Thoracic aorta (tissue), 2 donors: Measurements from ENCODE around the gene AP5Z1. TPM values are rescaled to one million over a fixed set of nuclear protein-coding genes. Genes with fewer than 3 reads are reported as not detected.

Source experiments
- ATAC-seq: fragments of 150-250 bp; one replicate; pipeline ENCODE4 v1.8.0; 2017; ENCODE audit warnings: low read depth; ENCODE audit not compliant: insufficient number of reproducible peaks, low FRiP score
- DNase-seq: peaks from one replicate; pipeline ENCODE4 v3.0.0-alpha.2; 2020; ENCODE audit warnings: low spot score
- H3K27ac ChIP-seq, 2 donors: fragments of 200-600 bp; sonication (generic); 1 replicate in 1 of 2; 2 replicates in 1 of 2; pipeline ENCODE4 v1.5.1; 2016; ENCODE audit warnings: mild to moderate bottlenecking in 2 of 2, moderate library complexity in 2 of 2
- H3K27me3 ChIP-seq: fragments of 200-600 bp; sonication (generic); replicated peaks from 2 replicates; pipeline ENCODE4 v1.6.0; 2016; ENCODE audit warnings: mild to moderate bottlenecking; ENCODE audit not compliant: insufficient read depth
- H3K36me3 ChIP-seq: fragments of 200-600 bp; sonication (generic); one replicate; pipeline ENCODE4 v1.5.1; 2016
- H3K4me1 ChIP-seq, 2 donors: fragments of 200-600 bp; sonication (generic); 1 replicate in 1 of 2; 2 replicates in 1 of 2; pipeline versions ENCODE4 v1.5.1 to v1.6.0; 2016; ENCODE audit warnings: low read depth in 2 of 2, mild to moderate bottlenecking in 1 of 2; ENCODE audit not compliant: control insufficient read depth in 1 of 2
- H3K4me3 ChIP-seq: fragments of 200-600 bp; sonication (generic); 2 replicates; pipeline ENCODE4 v1.5.1; 2016; ENCODE audit warnings: mild to moderate bottlenecking
- H3K9me3 ChIP-seq: fragments of 200-600 bp; sonication (generic); 2 replicates; pipeline ENCODE4 v1.5.1; 2016
- CTCF ChIP-seq: fragments of 200-600 bp; sonication (generic); IDR thresholded peaks from one replicate; pipeline ENCODE4 v1.5.1; 2019; ENCODE audit warnings: antibody characterized with exemption
- total RNA-seq, 2 donors: library from RNA; depleted of rRNA; stranded (reverse); fragments of >200 nt; gene quantifications; one replicate each; pipeline versions ENCODE4 v1.1.0 to v1.2.3, GENCODE V29; 2016

Gene AP5Z1
- total RNA-seq, 2 donors from 2014 or later: 40.3 to 42.0 TPM

- ATAC-seq (no peak), DNase-seq (no peak)
- no peak overlapping the region for H3K4me3 ChIP-seq
- H3K27me3 ChIP-seq: no peaks in the 10 kb centered on the region
- peak overlapping the region in 1 of 2 donors; percentile 17 for H3K27ac ChIP-seq
- H3K9me3 ChIP-seq: no peaks in the 10 kb centered on the region
- no peak for TF ChIP-seq CTCF
- peaks cover 5% of the 10 kb centered on the region for H3K36me3 ChIP-seq
- peaks cover 24 to 52% of the 10 kb centered on the region in 2 donors for H3K4me1 ChIP-seq
These were observed 25.6 kb upstream of the AP5Z1 start for GRCh38 chr7:4749798-4750197.

- Histone ChIP-seq H3K9me3 (no peaks in the 10 kb centered on the region), H3K27me3 (no peaks in the 10 kb centered on the region), H3K27ac (peak overlapping the region; percentile 17 to 54), H3K36me3 (peaks cover 20% of the 10 kb centered on the region), H3K4me3 (peak overlapping the region; percentile 3), H3K4me1 (peaks cover 16 to 39% of the 10 kb centered on the region in 2 donors)
- no peak for TF ChIP-seq CTCF
- ATAC-seq (no peak), DNase-seq (no peak)
These were observed 23.9 kb upstream of the AP5Z1 start for GRCh38 chr7:4751398-4751947.

- peaks cover 40% of the 10 kb centered on the region for H3K36me3 ChIP-seq
- peaks cover 5 to 27% of the 10 kb centered on the region in 2 donors for H3K4me1 ChIP-seq
- H3K9me3 ChIP-seq: no peaks in the 10 kb centered on the region
- peak; percentile 87 for TF ChIP-seq CTCF
- no peak overlapping the region for H3K4me3 ChIP-seq
- ATAC-seq: peak; percentile 48
- no peaks in the 10 kb centered on the region for H3K27me3 ChIP-seq
- no peak for DNase-seq
- H3K27ac ChIP-seq: no peak overlapping the region
These were observed 21.6 kb upstream of the AP5Z1 start for GRCh38 chr7:4753598-4754432.

- ATAC-seq: no peak
- H3K36me3 ChIP-seq: peaks cover 47% of the 10 kb centered on the region
These were observed 20.9 kb upstream of the AP5Z1 start for GRCh38 chr7:4754433-4755010.

More at GRCh38 chr7:4754433-4755010, 20.9 kb upstream of the AP5Z1 start:
- no peak overlapping the region for H3K4me3 ChIP-seq
- H3K27ac ChIP-seq: no peak overlapping the region
- no peak for DNase-seq
- no peaks in the 10 kb centered on the region for H3K9me3 ChIP-seq
- peaks cover 5 to 27% of the 10 kb centered on the region in 2 donors for H3K4me1 ChIP-seq
- TF ChIP-seq CTCF: no peak
- H3K27me3 ChIP-seq: no peaks in the 10 kb centered on the region
